GM11168 (cell line): ENCODE measurements around the gene HTD2.

ENCODE experiments used
- in situ Hi-C: fragments of 300-500 bp; cut with MboI; formaldehyde crosslinking; loops from one replicate; pipeline ENCODE4 v1.12.0; 2022; ENCODE audit warnings: low sequenced_read_pairs; ENCODE audit not compliant: unreplicated experiment

Gene HTD2

DNA sequence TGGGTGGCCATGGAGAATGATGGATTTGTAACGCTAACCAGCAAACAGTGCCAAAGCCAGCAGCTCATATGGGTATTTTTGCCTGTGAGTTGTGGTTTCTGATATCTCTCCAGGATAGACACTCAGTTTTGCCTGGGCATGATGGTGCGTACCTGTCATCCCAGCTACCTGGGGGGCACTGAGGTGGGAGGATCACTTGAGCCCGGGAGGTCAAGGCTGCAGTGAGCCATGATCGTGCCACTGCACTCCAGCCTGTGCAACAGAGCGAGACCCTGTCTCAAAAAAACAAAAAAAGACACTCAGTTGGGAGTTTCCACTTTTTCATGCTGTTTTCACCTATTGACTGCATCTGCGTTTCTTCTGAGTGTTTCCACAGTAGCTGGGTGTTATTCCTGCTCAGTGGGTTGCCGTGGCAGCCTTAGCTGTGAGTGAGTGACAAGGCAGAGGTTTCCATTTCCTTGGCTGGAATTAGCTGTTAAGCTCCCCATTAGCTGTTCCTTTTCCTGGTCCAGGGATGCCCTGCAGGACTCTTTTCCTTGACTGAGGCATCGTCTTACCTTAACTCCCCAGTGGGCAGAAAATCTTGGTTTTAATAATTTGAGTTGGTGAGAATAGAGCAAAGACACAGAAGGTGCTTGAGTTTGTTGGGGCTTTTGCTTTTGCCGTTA, 14.5 kb upstream of the HTD2 start:
- in situ Hi-C loops: no loop called here

DNA sequence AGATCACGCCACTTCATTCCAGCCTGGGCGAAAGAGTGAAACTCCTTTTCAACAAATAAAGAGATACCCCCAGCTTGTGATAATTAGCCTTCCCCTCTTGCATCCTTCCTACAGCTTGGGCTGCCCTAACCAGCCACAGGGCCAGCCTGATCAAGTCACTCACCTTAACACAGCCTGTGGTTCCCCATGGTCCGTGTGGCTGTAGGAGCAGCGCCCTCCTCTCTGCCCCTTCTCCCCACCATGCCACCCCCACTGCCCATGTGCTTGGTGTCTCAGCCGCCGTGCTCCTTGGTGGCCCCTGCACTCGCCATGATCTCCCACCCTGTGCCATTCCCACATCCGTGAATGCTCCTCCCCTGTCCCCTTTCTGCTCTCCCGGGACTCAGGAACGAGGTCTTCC, 13.5 kb upstream of the HTD2 start:
- in situ Hi-C loops: no loop called here

DNA sequence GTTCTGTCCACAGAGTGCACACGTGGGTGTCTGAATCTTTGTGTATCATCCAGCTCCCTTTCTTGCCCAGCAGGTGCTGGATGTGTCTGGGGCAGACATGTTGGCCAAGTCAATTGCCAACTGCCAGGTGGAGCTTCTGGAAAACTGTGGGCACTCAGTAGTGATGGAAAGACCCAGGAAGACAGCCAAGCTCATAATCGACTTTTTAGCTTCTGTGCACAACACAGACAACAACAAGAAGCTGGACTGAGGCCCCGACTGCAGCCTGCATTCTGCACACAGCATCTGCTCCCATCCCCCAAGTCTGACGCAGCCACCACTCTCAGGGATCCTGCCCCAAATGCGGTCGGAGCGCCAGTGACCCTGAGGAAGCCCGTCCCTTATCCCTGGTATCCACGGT, 12.8 kb upstream of the HTD2 start:
- in situ Hi-C loops: no loop called here

DNA sequence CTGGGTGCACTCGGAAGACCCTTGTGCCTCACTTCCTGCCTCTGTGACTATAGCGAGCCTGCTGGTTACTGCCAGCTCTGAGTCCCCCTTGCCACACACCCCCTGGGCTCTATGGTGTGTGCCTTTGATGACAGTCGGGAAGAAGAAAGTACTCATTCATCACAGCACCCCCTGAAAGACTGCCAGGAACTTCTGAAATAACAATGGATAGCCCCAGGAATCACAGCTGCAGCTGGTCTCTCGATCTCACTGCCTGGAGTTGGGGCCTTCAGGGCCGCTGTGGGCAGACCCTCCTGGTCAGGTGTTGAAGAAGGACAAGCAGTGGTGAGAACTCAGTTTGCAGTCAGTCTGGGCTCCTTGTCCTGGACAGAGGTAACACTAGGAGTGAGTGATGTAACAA, 10.1 kb upstream of the HTD2 start:
- in situ Hi-C loops: no loop called here

DNA sequence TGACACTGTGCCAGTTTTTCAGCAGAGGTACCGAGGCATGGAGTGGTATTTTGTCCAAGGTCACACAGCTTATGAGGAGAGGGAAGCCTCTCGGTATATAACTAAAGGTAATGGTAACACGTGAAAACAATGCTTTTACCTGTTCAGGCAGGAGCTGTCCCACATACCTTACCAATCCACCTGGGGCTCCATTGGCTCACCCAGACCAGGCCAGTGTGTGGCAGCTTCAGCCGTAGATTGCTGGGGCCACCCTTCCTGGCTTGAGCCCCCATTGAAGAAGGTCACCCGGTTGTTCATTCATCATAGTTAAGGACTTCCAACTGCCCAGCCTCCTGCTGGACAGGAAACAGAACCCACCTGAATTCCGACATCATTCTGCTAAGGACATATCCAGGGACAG, 9.5 kb upstream of the HTD2 start:
- in situ Hi-C loops: no loop called here

DNA sequence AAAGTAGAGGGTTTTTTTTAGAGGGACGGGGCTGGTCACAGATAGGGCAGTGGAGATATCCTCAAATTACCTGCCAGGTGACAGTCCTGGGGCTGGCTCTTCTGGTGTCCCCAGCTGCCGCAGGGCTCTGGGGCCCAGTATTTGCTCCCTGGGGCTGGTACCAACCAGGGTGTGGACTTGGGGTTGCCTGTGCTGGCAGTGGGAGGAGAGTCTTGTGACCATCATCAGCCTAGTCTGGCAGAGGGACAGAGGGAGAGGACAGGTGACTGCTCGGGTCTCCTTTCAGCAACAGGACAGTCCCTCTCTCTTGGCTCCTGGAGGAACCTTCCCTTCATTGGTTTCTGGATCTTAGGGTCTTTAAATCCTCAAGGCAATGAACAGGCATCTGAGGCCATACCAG, 8.1 kb upstream of the HTD2 start:
- in situ Hi-C loops: no loop called here

DNA sequence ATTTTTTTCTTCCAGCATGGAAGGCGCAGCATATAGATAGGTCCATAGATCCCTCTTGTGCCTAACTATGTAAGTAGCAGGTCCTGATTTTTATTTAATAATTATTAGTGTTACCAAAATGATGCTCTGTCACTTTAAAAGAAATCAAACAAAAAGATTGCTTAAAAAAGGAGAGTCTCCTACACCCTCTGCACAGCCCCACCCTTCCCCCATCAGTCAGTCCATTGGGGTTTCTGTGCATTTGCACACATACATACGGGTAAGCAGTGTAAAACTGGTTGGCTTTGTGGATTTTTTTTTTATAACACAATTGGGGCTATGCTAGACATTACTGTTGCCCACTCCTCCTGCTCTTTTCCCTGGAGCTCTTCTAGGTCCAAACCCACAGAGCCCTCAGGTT, 7.2 kb upstream of the HTD2 start:
- in situ Hi-C loops: no loop called here

DNA sequence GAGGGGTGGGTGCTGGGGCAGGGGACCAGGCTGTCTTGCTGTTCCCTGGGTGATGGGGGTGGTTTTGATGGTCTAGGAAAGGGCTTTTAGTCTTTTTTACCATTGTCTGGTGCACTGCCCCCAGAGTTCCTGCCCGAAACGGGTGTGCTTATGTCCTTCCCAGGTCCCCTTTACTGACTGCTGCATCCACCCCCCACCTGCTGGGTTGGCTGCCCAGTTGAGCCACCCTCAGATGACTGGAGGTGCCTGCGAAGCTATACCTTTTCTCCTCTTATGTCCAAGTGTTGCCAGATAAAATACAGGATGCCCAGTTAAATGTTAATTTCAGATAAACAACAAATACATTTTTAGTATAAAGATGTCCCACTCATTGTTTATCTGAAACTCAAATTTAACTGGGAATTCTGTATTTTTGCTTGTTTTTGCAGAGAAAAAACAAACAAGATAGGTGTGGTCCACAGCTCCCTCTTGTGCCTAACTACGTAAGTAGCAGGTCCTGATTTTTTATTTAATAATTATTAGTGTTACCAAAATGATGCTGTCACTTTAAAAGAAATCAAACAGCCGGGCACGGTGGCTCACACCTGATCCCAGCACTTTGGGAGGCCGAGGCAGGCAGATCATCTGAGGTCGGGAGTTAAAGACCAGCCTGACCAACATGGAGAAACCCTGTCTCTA, 6.3 kb upstream of the HTD2 start:
- in situ Hi-C loops: loop anchor here (5.0 kb wide), 1 partner anchor 108 kb away; no protein-coding TSS in a partner anchor

DNA sequence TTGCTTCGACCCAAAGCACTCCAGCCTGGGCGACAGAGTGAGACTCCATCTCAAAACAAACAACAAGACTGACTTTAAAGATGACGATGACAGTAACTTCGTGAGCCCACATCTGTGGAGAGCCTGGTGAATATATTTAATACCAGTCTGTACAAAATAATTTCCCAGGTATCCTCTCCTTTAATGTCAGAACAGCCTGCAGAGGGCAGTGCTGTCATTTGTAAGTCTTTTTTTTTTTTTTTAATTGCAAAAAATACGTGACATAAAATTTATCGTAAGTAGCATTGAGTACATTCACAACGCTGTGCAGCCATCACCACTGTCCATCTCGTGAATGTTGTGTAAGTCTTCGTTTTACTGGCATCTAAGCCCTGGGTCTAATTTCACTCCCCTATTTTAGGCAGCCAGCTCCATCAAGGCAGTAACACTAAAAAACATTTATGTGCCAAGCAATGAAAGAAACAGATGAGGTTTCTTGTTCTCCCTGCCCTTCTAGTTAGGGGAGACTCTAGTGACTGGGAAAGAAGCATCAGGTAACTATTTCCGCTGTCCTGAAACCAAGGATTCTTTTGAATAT, 1.4 kb downstream of the HTD2 start:
- in situ Hi-C loops: no loop called here

DNA sequence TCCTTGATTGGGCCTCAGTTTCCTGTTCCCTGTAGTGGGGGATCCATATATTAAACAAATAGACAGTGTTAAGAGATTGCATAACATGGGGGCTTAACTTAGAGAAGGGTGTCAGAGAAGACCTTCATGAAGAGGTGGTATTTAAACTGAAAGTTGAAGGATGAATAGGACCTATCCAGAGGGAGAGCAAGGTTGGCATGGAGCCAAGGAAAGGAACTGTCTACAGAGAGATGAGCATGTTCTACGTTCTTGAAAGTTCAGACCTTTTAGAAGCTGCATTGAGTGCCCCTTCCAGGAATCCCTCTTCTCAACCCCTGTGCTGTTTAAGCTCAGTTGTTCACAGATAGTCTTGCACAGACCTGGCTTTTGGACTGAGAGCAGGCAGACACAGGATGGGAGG, 2.4 kb downstream of the HTD2 start:
- in situ Hi-C loops: no loop called here

DNA sequence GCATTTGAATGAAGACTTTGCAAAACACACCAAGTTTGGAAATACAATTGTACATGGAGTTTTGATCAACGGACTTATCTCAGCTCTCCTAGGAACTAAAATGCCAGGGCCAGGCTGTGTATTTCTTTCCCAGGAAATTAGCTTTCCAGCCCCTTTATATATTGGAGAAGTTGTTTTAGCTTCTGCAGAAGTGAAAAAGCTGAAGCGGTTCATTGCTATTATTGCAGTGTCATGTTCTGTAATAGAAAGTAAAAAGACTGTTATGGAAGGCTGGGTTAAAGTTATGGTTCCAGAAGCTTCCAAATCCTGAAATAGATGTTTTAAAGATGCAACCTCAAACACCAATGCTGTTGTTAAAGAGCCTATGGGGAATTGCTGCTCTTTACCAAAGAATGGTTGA, 11.5 kb downstream of the HTD2 start:
- in situ Hi-C loops: no loop called here

DNA sequence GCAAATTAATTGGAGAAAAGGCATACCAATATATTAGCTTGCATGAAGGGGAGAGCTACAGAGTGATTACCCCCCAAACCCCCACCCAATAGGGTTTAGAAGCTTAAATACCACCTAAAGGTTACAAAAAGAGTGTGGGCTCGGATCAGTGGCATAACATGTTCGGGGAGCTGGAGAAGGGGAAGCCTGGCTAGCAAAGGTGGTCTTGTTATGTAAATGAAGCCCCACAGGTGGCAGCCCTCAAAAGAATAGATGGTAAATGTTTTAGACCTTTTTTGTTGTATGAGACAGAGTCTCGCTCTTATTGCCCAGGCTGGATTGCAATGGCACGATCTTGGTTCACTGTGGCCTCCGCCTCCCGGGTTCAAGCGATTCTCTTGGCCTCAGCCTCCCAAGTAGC, 15.5 kb downstream of the HTD2 start:
- in situ Hi-C loops: loop anchor here (10.0 kb wide), 2 partner anchors 93 to 213 kb away; partner anchors contain the start of gene ACOX2

DNA sequence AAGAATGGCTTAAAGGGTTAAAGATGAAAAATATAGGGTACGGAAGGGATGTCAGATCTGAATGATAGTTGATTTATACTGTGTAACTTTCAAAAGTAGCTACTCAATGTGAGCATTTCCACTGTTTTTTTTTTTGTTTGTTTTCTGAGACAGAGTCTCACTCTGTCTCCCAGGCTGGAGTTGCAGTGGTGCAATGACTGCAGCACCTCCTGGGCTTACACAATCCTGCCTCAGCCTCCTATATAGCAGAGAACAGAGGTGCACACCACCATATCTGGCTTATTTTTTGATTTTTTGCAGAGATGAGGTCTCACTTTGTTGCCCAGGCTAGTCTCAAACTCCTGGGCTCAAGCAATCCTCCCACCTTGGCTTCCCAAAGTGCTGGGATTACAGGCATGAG, 16.5 kb downstream of the HTD2 start:
- in situ Hi-C loops: loop anchor here (10.0 kb wide), 2 partner anchors 92 to 212 kb away; partner anchors contain the start of gene ACOX2

DNA sequence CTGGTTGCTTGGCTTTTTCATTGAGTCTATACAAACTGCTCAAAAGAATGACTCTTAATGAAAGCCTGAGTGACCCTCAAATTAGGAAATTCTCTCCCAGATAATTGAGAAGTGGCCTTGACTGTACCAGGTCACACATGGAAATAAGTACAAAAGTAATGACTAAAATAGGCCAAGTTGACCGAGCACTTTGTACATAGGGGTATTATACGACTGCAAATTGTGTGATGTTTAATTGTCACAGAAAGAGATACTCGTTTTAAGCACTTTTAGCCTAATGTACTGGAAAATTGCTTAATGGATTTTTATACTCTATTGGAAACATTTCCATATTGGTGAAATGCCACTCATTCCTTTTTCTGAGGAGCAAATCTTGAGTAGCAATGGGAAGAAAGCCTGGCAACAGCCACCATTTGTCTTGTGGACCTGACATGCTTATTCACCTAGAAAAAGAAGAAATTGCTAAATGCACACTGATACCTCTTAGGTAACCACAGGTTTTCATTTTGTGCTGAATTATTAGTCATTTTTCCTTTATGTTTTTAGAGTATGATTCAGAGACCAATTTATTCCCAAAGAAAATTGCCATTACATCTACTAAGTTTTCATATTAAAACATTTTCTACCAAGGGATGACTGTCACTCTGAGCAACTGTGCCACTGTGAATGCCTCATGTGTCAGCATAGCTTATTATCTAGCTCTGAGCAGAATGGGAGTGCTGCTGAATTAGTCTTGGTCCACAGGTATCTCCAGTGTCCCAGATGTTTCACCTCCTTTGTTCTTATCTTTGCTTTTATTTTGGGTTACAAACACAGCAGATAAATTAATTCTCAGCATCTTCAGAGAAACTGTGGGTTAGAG, 17.4 kb downstream of the HTD2 start:
- in situ Hi-C loops: loop anchor here (10.0 kb wide), 2 partner anchors 91 to 211 kb away; partner anchors contain the start of gene ACOX2

DNA sequence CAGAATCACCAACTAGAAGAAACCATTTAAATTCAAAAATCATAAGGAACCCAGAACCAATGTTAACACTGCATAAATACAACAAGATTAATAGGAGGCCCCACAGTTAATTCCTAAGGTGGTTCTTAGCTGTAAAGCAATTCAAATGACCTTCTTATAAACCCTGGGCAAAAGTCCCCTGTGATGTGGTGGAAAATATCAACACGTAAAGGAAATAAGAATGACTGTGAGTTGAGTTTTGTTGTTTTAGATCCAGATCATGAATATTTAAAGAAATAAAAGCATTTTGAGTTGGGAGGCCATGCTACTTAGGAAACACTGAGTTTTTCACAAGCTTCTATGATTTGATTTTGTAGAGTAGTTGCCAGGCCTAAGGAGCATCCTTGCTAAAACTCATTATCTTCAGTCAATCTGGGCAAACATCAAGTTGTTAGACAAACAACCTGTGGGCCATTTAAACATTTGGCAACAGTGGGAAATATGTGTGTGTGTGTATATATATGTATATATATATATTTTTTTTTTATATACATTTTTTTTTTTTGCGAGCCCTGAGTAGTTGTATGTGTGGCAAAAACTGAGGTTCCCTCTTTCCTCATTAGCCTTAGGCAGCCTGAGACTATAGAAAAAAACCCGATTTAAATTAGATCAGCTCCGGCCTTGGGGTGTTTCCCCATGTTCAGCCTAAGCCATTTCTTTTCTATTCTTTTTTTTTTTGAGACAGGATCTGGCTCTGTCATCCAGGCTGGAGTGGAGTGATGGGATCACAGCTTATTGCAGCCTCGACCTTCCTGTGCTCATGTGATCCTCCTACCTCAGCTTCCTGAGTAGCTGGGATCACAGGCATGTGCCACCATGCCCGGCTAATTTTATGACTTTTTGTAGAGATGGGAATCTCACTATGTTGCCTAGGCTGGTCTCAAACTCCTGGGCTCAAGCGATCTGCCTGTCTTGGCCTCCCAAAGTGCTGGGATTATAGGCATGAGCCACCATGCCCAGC, 18.4 kb downstream of the HTD2 start:
- in situ Hi-C loops: loop anchor here (10.0 kb wide), 2 partner anchors 90 to 210 kb away; partner anchors contain the start of gene ACOX2

DNA sequence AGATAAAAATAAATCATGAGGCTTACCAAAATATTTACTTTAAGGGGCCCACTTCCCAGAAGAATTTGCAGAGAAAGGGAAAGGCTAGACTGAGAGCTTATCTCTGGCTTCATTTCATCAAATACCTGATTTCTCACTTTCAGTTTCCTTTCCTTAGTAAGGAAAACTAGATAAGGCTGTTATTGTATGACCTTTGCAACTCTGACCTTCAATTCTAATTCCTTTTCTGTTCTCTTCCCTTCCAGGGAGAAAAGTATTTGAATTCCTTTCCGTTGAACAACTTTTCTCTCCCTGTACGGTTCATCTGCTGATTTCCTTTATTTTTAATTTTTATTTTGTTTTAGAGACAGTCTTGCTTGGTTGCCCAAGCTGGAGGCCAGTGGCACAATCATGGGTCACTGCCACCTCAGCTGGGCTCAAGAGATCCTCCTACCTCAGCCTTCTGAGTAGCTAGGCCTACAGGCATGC, 19.2 kb downstream of the HTD2 start:
- in situ Hi-C loops: loop anchor here (10.0 kb wide), 2 partner anchors 89 to 209 kb away; partner anchors contain the start of gene ACOX2

DNA sequence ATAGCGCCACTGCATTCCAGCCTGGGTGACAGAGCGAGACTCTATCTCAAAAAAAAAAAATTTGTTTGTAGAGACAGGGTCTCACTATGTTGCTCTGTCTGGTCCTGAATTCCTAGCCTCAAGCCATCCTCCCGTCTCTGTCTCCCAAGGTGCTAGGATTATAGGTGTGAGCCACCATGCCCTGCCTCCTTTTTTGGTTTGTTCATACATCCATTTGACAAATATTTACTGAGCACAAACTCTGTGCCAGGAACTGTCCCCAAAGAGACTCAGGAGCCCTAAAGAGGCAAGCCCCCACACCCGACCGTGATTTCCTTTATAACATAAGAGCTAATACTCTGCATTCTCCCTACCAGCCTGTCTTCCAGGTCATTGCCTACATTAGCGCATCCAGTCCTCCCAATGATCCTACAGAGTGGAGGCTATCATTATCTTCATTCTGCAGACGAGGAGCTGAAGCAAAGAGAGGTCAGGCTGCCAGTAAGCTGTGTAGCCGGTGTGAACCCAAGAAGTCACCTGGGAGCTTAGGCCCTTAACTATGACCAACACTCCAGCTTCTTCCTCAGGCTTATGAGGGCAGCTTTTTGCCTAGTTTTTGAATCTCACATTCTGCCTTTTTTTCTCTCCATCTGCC, 20.1 kb downstream of the HTD2 start:
- in situ Hi-C loops: loop anchor here (10.0 kb wide), 2 partner anchors 88 to 208 kb away; partner anchors contain the start of gene ACOX2

DNA sequence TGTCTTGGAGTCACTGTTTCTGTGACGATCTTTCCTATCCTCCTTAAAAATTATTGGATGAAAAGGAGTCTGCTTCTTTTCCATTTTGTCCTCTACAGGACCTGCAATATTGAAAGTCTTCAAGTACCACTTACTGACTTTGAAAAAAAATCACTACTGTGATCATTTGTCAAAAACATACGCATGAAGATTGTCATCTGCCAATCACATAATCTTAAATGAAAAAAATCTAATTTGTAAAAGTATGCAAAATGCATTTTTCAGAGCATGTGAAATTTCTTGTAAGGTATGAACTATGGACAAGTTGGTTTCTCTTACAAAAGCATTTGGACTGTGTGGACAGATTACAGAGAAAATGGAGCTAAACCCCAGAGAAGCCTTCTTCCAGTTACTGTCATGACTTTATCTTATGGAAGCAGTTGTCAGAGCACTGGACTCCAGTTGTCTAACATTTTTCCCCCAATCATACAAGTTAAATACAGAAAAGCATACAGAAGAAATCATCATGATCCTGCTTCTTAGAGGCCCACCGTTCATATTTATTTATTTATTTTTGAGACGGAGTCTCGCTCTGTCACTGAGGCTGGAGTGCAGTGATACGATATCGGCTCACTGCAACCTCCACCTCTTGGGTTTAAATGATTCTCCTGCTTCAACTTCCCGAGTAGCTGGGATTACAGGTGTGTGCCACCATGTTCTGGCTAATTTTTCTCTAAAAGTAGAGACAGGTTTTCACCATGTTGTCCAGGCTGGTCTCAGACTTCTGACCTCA, 23.0 kb downstream of the HTD2 start:
- in situ Hi-C loops: loop anchor here (10.0 kb wide), 2 partner anchors 85 to 205 kb away; partner anchors contain the start of gene ACOX2
